GM21447 (cell line): Measurements from ENCODE around the gene PPP2R2B.
"Not testable (repeated sequence)": the region's sequence is repeated elsewhere in the genome, so short reads cannot be mapped to it uniquely, and the experiment has no call there.

ENCODE experiments used
- ATAC-seq: cut with Tn5 transposase; IDR thresholded peaks from one replicate; pipeline ENCODE4 v1.9.1; 2021; ENCODE audit not compliant: unreplicated experiment

The PPP2R2B gene

GRCh38 chr5:146748533-146748932, 130.0 kb downstream of the PPP2R2B start:
- no peak for ATAC-seq

GRCh38 chr5:146745931-146746577, 132.5 kb downstream of the PPP2R2B start:
- no peak for ATAC-seq

- ATAC-seq: no peak
These were observed 134.3 kb downstream of the PPP2R2B start for GRCh38 chr5:146744068-146744745.

- no peak for ATAC-seq
These were observed 143.5 kb downstream of the PPP2R2B start for GRCh38 chr5:146734936-146735577.

GRCh38 chr5:146732962-146733361, 145.6 kb downstream of the PPP2R2B start:
- no peak for ATAC-seq

- ATAC-seq: no peak
These were observed 146.5 kb downstream of the PPP2R2B start for GRCh38 chr5:146731909-146732659.

GRCh38 chr5:146728746-146729145, 149.8 kb downstream of the PPP2R2B start:
- not testable (repeated sequence) for ATAC-seq

GRCh38 chr5:146726891-146727290, 151.7 kb downstream of the PPP2R2B start:
- ATAC-seq: no peak

- ATAC-seq: no peak
These were observed 152.5 kb downstream of the PPP2R2B start for GRCh38 chr5:146726020-146726419.

GRCh38 chr5:146725025-146725424, 153.5 kb downstream of the PPP2R2B start:
- no peak for ATAC-seq

GRCh38 chr5:146722361-146722779, 156.2 kb downstream of the PPP2R2B start:
- ATAC-seq: no peak

- ATAC-seq: no peak
These were observed 157.3 kb downstream of the PPP2R2B start for GRCh38 chr5:146721073-146721815.

GRCh38 chr5:146720107-146720506, 158.4 kb downstream of the PPP2R2B start:
- ATAC-seq: no peak

- no peak for ATAC-seq
These were observed 159.4 kb downstream of the PPP2R2B start for GRCh38 chr5:146719179-146719578.

- no peak for ATAC-seq
These were observed 159.9 kb downstream of the PPP2R2B start for GRCh38 chr5:146718609-146719008.

- ATAC-seq: no peak
These were observed 160.6 kb downstream of the PPP2R2B start for GRCh38 chr5:146717951-146718350.

- no peak for ATAC-seq
These were observed 161.9 kb downstream of the PPP2R2B start for GRCh38 chr5:146716636-146717035.

- no peak for ATAC-seq
These were observed 168.2 kb downstream of the PPP2R2B start for GRCh38 chr5:146710348-146710747.

- no peak for ATAC-seq
These were observed 171.2 kb downstream of the PPP2R2B start for GRCh38 chr5:146707316-146707715.

- no peak for ATAC-seq
These were observed 172.1 kb downstream of the PPP2R2B start for GRCh38 chr5:146706321-146706972.
